Skin of body (tissue), 3 donors: Measurements from ENCODE around the gene EDEM2. TPM values are rescaled to one million over a fixed set of nuclear protein-coding genes. Genes with fewer than 3 reads are reported as not detected.
"Not testable (repeated sequence)": the region's sequence is repeated elsewhere in the genome, so short reads cannot be mapped to it uniquely, and the experiment has no call there.

Source experiments
- DNase-seq: peaks from one replicate; lab custom pipeline; 2025; lab: John Stamatoyannopoulos, UW
- small RNA-seq: library from RNA; depleted of rRNA; stranded (forward); fragments of <200 nt; gene quantifications from one replicate; pipeline ENCODE3, GENCODE V24; 2014; ENCODE audit warnings: low replicate concordance
- total RNA-seq: library from RNA; depleted of rRNA; stranded (reverse); fragments of >200 nt; gene quantifications from one replicate; pipeline ENCODE4 v1.2.3, GENCODE V29; 2014

EDEM2 gene
- total RNA-seq, 1 donor from 2014 or later = 11.9 TPM

- no peak for DNase-seq
These were observed 59.3 kb downstream of the EDEM2 start for GRCh38 chr20:35087791-35088190.

- no peak for DNase-seq
These were observed 59.8 kb downstream of the EDEM2 start for GRCh38 chr20:35087355-35087754.

- DNase-seq = no peak
These were observed 61.5 kb downstream of the EDEM2 start for GRCh38 chr20:35085477-35086225.

- DNase-seq = no peak
These were observed 62.1 kb downstream of the EDEM2 start for GRCh38 chr20:35084998-35085397.

GRCh38 chr20:35080348-35080642 lies 66.8 kb downstream of the EDEM2 start:
- DNase-seq = not testable (repeated sequence)

GRCh38 chr20:35079472-35080347 lies 67.4 kb downstream of the EDEM2 start:
- no peak for DNase-seq

GRCh38 chr20:35077872-35078271 lies 69.3 kb downstream of the EDEM2 start:
- no peak for DNase-seq

- no peak for DNase-seq
These were observed 69.8 kb downstream of the EDEM2 start for GRCh38 chr20:35077341-35077740.

- DNase-seq = not testable (repeated sequence)
These were observed 75.5 kb downstream of the EDEM2 start for GRCh38 chr20:35071436-35072153.

GRCh38 chr20:35066194-35066593 lies 80.9 kb downstream of the EDEM2 start:
- no peak for DNase-seq

Small RNAs within 50 kb of the gene (small RNA-seq; reads per million reads assigned to genes)
- not detected for gene RF00275
- gene RNA5SP483 = not detected

Other genes with a start within 250 kb of the EDEM2 start
- 26.5 TPM for gene GSS, start 191.5 kb downstream of the EDEM2 start, total RNA-seq
- gene MYH7B, start 191.5 kb downstream of the EDEM2 start, total RNA-seq = 3.1 TPM
- 44.6 TPM for gene TRPC4AP, start 54.5 kb downstream of the EDEM2 start, total RNA-seq
- 26.7 TPM for gene PROCR, start 24.7 kb upstream of the EDEM2 start, total RNA-seq
- 0.39 TPM for gene MMP24, start 79.4 kb upstream of the EDEM2 start, total RNA-seq
- 15.7 TPM for gene MMP24OS, start 130.8 kb upstream of the EDEM2 start, total RNA-seq
- 69.6 TPM for gene EIF6, start 137.4 kb upstream of the EDEM2 start, total RNA-seq
- gene FAM83C, start 145.1 kb upstream of the EDEM2 start, total RNA-seq = 7.7 TPM